Activated CD4-positive, alpha-beta memory T cell treated with anti-CD3 and anti-CD28 coated beads for 36 hours (primary cell): ENCODE data around the gene SH3RF3. TPM values are rescaled to one million over a fixed set of nuclear protein-coding genes. Genes with fewer than 3 reads are reported as not detected.

Experiments used
- CTCF ChIA-PET: fragments of 350-600 bp; sonication (Branson Sonifier 250); formaldehyde crosslinking; loops from one replicate; lab custom pipeline; 2021; ENCODE audit warnings: antibody characterized with exemption, inconsistent platforms; lab: Charles Lee
- POLR2A ChIA-PET: fragments of 350-600 bp; sonication (Branson Sonifier 250); formaldehyde crosslinking; loops from one replicate; lab custom pipeline; 2021; ENCODE audit warnings: antibody characterized with exemption; lab: Charles Lee
- DNase-seq: peaks from one replicate; pipeline ENCODE4 v3.0.0-alpha.2; 2020
- H3K27ac Mint-ChIP-seq: one replicate; pipeline ENCODE4 v1.8.0; 2021; ENCODE audit warnings: mixed read lengths
- H3K27me3 Mint-ChIP-seq: one replicate; pipeline ENCODE4 v1.8.0; 2021; ENCODE audit warnings: mixed read lengths
- H3K36me3 Mint-ChIP-seq: one replicate; pipeline ENCODE4 v1.8.0; 2021; ENCODE audit warnings: mixed read lengths
- H3K4me1 Mint-ChIP-seq: one replicate; pipeline ENCODE4 v1.8.0; 2021; ENCODE audit warnings: low read depth, mixed read lengths
- H3K4me3 Mint-ChIP-seq: one replicate; pipeline ENCODE4 v1.8.0; 2021; ENCODE audit warnings: mild to moderate bottlenecking, mixed read lengths
- H3K9me3 Mint-ChIP-seq: one replicate; pipeline ENCODE4 v1.8.0; 2021; ENCODE audit warnings: mixed read lengths
- intact Hi-C: fragments of 100-400 bp; cut with micrococcal nuclease; formaldehyde crosslinking; loops from one replicate; pipeline ENCODE4 v1.15.1; 2023
- total RNA-seq, 2 experiments: library from RNA; stranded (reverse); gene quantifications; one replicate each; pipeline ENCODE4 v1.2.3, GENCODE V29; 2021

The SH3RF3 gene
- total RNA-seq, 2 experiments from 2014 or later = 0.33 to 0.34 TPM

- Mint-ChIP-seq H3K9me3 (no peaks in the 10 kb centered on the region), H3K27ac (no peak overlapping the region), H3K4me1 (peaks cover 6% of the 10 kb centered on the region), H3K27me3 (peaks cover 2% of the 10 kb centered on the region), H3K4me3 (no peak overlapping the region), H3K36me3 (no peaks in the 10 kb centered on the region)
- CTCF ChIA-PET = no interaction called here
- no peak for DNase-seq
- POLR2A ChIA-PET = no interaction called here
- intact Hi-C loops = no loop called here
Measured at GRCh38 chr2:109471658-109472057, 342.7 kb downstream of the SH3RF3 start.

- Mint-ChIP-seq H3K4me1 (peaks cover 6% of the 10 kb centered on the region), H3K27me3 (peaks cover 1% of the 10 kb centered on the region), H3K36me3 (no peaks in the 10 kb centered on the region), H3K9me3 (no peaks in the 10 kb centered on the region), H3K27ac (no peak overlapping the region), H3K4me3 (no peak overlapping the region)
- intact Hi-C loops = no loop called here
- no peak for DNase-seq
- POLR2A ChIA-PET = no interaction called here
- CTCF ChIA-PET = no interaction called here
Measured at GRCh38 chr2:109472331-109472959, 343.4 kb downstream of the SH3RF3 start.

- ChIA-PET POLR2A (no interaction called here), CTCF (no interaction called here)
- Mint-ChIP-seq H3K4me1 (peaks cover 6% of the 10 kb centered on the region), H3K36me3 (no peaks in the 10 kb centered on the region), H3K9me3 (no peaks in the 10 kb centered on the region), H3K27ac (no peak overlapping the region), H3K4me3 (no peak overlapping the region), H3K27me3 (peaks cover 1% of the 10 kb centered on the region)
- intact Hi-C loops = no loop called here
- DNase-seq = no peak
Measured at GRCh38 chr2:109472974-109473373, 344.0 kb downstream of the SH3RF3 start.

DNA sequence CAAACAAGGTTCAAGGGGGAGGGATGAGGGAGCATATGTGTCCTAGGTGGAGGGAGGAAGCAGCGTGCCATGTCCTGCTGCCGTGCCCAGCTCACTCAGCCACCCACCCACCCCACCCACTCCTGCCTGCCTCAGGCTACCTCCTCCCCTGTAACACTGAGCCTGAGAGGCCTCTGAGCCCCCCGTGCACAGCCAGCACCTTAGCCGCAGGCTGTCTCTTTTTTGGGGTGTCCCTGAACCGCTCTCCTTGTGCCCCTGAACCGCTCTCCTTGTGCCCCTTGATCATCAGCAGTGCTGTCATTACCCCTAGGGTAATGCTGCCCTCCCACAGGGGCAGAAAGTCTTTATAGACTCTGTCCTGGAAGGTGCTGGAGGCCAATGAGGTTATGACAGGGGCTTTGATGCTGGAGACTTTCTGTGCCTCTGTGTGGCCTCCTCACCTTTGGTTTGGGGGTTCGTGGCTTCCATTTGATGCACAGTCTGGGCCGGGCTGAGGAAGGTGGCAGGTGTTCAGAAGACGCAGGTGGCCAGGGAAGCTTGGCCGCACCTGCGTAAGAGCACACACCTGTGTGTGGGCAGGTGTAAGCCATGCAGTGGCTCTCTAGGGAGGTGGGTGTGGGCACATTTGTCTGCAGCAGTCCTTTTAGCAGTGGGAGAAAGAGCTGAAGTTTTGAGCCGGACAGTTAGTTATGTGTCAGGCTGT lies 344.8 kb downstream of the SH3RF3 start:
- no peaks in the 10 kb centered on the region for H3K27me3 Mint-ChIP-seq
- ChIA-PET CTCF (no interaction called here), POLR2A (no interaction called here)
- H3K27ac Mint-ChIP-seq = no peak overlapping the region
- H3K4me1 Mint-ChIP-seq = peaks cover 6% of the 10 kb centered on the region
- intact Hi-C loops = no loop called here
- no peaks in the 10 kb centered on the region for H3K36me3 Mint-ChIP-seq
- DNase-seq = no peak
- H3K4me3 Mint-ChIP-seq = no peak overlapping the region
- H3K9me3 Mint-ChIP-seq = no peaks in the 10 kb centered on the region

DNA sequence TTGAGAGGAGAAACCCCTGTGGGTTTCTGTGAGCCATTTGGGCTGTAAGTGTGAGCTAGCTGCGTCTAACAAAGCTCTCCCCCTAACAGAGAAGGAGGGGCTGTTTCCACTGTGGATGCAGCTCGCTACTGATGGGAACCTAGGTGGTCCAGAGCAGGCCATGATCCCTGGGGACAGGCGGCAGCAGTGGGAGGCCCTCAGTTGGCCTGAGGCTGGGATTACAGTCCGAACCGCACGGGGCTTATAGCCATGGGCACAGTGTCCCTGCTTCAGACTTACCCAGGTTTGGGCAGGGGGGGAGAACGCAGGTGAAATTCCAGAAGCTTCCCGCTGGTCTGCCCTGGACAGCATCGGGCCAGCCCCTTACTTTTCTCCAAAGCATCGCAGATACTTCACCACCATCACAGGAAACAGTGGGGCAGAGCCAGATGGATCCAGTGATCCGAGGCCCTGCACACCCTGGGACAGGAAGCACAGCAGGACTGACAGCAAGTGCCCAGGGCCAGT lies 345.4 kb downstream of the SH3RF3 start:
- Mint-ChIP-seq H3K4me3 (no peak overlapping the region), H3K4me1 (peaks cover 6% of the 10 kb centered on the region), H3K27ac (no peak overlapping the region), H3K9me3 (no peaks in the 10 kb centered on the region), H3K36me3 (no peaks in the 10 kb centered on the region), H3K27me3 (no peaks in the 10 kb centered on the region)
- no peak for DNase-seq
- CTCF ChIA-PET = no interaction called here
- POLR2A ChIA-PET = no interaction called here
- intact Hi-C loops = no loop called here

- CTCF ChIA-PET = interaction anchor here (1.9 kb wide), 1 partner anchor 35 kb away, joined by 7 read pairs; no protein-coding TSS in a partner anchor
- Mint-ChIP-seq H3K27ac (no peak overlapping the region), H3K9me3 (no peaks in the 10 kb centered on the region), H3K27me3 (no peaks in the 10 kb centered on the region), H3K4me1 (peaks cover 6% of the 10 kb centered on the region), H3K4me3 (no peak overlapping the region), H3K36me3 (no peaks in the 10 kb centered on the region)
- POLR2A ChIA-PET = no interaction called here
- peak; percentile 34 for DNase-seq
- intact Hi-C loops = no loop called here
Measured at GRCh38 chr2:109475531-109476210, 346.7 kb downstream of the SH3RF3 start.

DNA sequence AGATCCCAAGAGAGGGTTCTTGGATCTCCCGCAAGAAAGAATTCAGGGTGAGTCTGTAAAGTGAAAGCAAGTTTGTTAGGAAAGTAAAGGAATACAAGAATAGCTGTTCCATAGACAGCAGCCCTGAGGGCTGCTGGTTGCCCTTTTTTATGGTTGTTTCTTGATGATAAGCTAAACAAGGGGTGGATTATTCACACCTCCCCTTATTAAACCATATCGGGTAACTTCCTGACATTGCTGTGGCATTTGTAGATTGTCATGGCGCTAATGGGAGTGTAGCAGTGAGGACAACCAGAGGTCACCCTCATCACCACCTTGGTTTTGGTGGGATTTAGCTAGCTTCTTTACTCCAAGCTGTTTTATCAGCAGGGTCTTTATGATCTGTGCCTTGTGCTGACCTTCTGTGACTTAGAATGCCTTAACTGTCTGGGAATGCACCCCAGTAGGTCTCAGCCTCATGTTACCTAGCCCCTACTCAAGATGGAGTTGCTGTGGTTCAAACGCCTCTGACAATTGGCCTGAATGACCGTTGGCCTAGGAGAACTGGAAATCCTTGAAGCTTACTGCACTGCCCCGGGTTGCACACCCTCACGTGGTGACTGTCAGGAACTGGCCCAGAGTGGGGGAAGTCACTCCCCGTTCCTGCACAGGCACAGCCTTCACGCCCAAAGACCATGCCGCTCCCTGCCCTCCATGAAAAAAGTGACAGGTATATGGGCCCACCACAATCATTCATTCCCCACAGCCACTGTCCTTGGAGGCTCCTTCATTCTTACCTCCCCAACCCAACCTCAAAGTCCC lies 347.8 kb downstream of the SH3RF3 start:
- ChIA-PET POLR2A (no interaction called here), CTCF (interaction anchor here (1.7 to 1.9 kb wide), 2 partner anchors 33 to 34 kb away, joined by 3 to 7 read pairs; no protein-coding TSS in a partner anchor)
- intact Hi-C loops = no loop called here
- Mint-ChIP-seq H3K27ac (no peak overlapping the region), H3K36me3 (no peaks in the 10 kb centered on the region), H3K9me3 (no peaks in the 10 kb centered on the region), H3K27me3 (no peaks in the 10 kb centered on the region), H3K4me1 (peaks cover 6% of the 10 kb centered on the region), H3K4me3 (no peak overlapping the region)
- DNase-seq = no peak

DNA sequence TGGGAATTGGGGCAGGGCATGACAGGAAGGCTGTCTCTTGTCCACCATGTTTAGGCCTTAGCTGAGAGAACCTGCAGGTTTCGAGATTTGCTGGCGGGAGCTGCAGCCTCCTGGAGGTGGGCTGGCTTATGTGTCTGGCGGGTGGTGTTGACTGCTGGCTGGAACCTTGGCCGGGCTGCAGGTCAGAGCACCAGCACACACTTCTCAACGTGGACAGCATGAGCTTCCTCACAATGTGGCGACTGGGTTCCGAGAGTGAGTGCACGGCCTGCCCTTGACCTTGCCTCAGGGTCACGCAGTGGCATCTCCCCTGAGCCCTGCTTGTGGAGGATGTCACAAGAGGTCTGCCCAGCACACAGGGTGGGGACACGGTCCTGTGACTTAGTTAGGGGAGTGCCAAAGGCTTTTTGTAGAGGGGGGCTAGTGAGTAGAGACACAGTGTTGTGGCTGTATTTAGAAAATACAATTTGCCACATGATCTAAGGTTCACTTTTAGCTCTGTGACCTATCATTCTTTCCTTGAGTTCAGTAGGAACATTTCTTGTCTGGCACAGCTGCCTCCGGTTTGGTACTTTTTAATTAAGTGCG lies 350.0 kb downstream of the SH3RF3 start:
- POLR2A ChIA-PET = no interaction called here
- no peak overlapping the region for H3K27ac Mint-ChIP-seq
- no peak overlapping the region for H3K4me3 Mint-ChIP-seq
- H3K27me3 Mint-ChIP-seq = no peaks in the 10 kb centered on the region
- intact Hi-C loops = no loop called here
- H3K4me1 Mint-ChIP-seq = peaks cover 6% of the 10 kb centered on the region
- H3K36me3 Mint-ChIP-seq = no peaks in the 10 kb centered on the region
- CTCF ChIA-PET = interaction anchor here (1.7 kb wide), 1 partner anchor 31 kb away, joined by 3 read pairs; no protein-coding TSS in a partner anchor
- H3K9me3 Mint-ChIP-seq = no peaks in the 10 kb centered on the region
- DNase-seq = no peak

- H3K4me1 Mint-ChIP-seq = peaks cover 6% of the 10 kb centered on the region
- CTCF ChIA-PET = no interaction called here
- H3K27ac Mint-ChIP-seq = no peak overlapping the region
- no peaks in the 10 kb centered on the region for H3K9me3 Mint-ChIP-seq
- no peaks in the 10 kb centered on the region for H3K27me3 Mint-ChIP-seq
- no peaks in the 10 kb centered on the region for H3K36me3 Mint-ChIP-seq
- POLR2A ChIA-PET = no interaction called here
- no peak for DNase-seq
- no peak overlapping the region for H3K4me3 Mint-ChIP-seq
- intact Hi-C loops = no loop called here
Measured at GRCh38 chr2:109479804-109480203, 350.8 kb downstream of the SH3RF3 start.

- Mint-ChIP-seq H3K27ac (no peak overlapping the region), H3K9me3 (no peaks in the 10 kb centered on the region), H3K4me1 (peaks cover 3% of the 10 kb centered on the region), H3K27me3 (no peaks in the 10 kb centered on the region), H3K36me3 (no peaks in the 10 kb centered on the region), H3K4me3 (no peak overlapping the region)
- no peak for DNase-seq
- CTCF ChIA-PET = interaction anchor here (1.0 kb wide), 1 partner anchor 30 kb away, joined by 3 read pairs; no protein-coding TSS in a partner anchor
- POLR2A ChIA-PET = no interaction called here
- intact Hi-C loops = no loop called here
Measured at GRCh38 chr2:109480486-109481195, 351.6 kb downstream of the SH3RF3 start.

DNA sequence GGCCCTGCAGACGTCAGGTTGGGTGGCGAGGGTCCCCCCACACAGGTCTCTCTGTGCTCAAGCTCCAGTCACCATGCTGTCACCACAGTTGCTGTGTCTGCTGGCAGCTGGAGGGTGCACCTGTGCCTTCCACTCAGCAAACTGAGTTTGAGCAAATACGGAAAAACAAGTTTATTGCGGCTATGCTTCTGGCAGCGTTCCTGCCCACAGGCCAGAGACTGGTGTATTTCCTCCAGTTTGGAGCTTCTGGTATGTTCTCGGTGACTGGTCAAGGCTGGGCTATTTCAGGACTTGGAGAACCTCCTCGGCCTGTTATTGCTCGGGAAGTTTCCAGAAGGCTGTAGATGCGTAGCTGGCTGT lies 352.2 kb downstream of the SH3RF3 start:
- Mint-ChIP-seq H3K9me3 (no peaks in the 10 kb centered on the region), H3K27ac (no peak overlapping the region), H3K36me3 (no peaks in the 10 kb centered on the region), H3K4me3 (no peak overlapping the region), H3K27me3 (no peaks in the 10 kb centered on the region), H3K4me1 (no peaks in the 10 kb centered on the region)
- intact Hi-C loops = no loop called here
- DNase-seq = no peak
- ChIA-PET POLR2A (no interaction called here), CTCF (interaction anchor here (1.0 kb wide), 1 partner anchor 29 kb away, joined by 3 read pairs; no protein-coding TSS in a partner anchor)
